ENCODE results near the gene HNRNPLL. TPM values are rescaled to one million over a fixed set of nuclear protein-coding genes. Genes with fewer than 3 reads are reported as not detected.

The HNRNPLL gene
- total and polyA plus RNA-seq, 10 donors, result 4.8 to 53.4 (median 33.9) TPM

DNA sequence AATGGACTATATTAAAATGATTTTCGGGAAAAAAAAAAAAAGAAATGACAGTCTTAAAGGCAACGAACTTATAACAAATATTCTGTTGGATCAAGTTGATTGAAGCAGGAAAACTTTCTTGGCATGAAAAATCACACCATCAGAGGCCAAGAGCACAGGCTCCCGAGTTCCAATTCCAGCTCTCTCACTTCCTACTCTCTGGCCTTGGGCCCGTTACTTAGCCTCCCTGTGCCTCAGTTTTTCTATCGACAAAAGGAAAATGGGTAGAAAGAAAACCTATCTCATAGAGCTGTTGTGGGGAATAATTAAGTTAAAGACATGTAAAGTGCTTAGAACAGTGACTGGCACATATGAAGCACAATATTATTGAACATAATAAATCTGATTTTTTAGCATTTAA lies 74.2 kb downstream of the HNRNPLL start:
- Histone ChIP-seq H3K4me3 (peak overlapping the region in 5 of 8 donors; percentile 15 to 59 (median 21)), H3K27ac (no peak overlapping the region), H3K9me3 (no peaks in the 10 kb centered on the region), H3K36me3 (no peaks in the 10 kb centered on the region), H3K27me3 (replicated peaks in 1 of 7) (peaks cover 0 to 36% (median 8%) of the 10 kb centered on the region in 7 donors), H3K4me1 (peaks cover 0 to 22% (median 6%) of the 10 kb centered on the region in 6 donors)
- DNase-seq, result no peak
- WGBS, 5 donors, result 53 to 69% (median 67%) methylated on average over 5 of the region's 5 CpGs
- intact Hi-C loops (cut with DNase I; ENCODE audit: low total_unique reads), result no loop called here
- no peak for TF ChIP-seq POLR2A (IDR thresholded peaks at IDR 0.05)
- TF ChIP-seq POLR2AphosphoS5 (IDR thresholded peaks at IDR 0.05), result no peak
- TF ChIP-seq, protein P1, sequence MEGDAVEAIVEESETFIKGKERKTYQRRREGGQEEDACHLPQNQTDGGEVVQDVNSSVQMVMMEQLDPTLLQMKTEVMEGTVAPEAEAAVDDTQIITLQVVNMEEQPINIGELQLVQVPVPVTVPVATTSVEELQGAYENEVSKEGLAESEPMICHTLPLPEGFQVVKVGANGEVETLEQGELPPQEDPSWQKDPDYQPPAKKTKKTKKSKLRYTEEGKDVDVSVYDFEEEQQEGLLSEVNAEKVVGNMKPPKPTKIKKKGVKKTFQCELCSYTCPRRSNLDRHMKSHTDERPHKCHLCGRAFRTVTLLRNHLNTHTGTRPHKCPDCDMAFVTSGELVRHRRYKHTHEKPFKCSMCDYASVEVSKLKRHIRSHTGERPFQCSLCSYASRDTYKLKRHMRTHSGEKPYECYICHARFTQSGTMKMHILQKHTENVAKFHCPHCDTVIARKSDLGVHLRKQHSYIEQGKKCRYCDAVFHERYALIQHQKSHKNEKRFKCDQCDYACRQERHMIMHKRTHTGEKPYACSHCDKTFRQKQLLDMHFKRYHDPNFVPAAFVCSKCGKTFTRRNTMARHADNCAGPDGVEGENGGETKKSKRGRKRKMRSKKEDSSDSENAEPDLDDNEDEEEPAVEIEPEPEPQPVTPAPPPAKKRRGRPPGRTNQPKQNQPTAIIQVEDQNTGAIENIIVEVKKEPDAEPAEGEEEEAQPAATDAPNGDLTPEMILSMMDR (IDR thresholded peaks at IDR 0.05 in 8 of 11, conservative IDR thresholded peaks at IDR 0.05 in 3 of 11), result no peak

DNA sequence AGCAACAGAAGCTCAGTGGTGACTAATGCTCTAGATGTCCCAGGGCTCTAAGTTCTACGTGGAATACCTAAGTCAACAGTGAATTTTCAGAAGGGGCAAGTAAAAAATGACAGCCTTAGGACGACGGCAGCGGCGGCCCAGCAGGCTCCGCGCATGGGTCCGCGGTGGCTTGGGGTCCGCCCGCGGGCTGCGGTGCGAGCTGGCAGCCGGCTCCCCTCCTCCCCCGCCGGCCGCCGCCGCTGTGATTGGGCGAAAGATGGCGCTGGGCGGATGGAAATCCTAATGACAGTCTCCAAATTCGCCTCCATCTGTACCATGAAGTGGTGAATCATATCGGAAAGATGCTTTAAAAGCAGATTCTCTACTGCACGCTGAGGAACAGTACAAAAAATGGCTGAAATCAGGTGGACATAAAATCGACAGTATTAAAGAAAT lies 74.7 kb downstream of the HNRNPLL start:
- WGBS, 5 donors, result 2 to 5% (median 3%) methylated on average over 27 of the region's 27 CpGs
- no peak overlapping the region for H3K27ac ChIP-seq
- no peak for TF ChIP-seq POLR2A (IDR thresholded peaks at IDR 0.05)
- TF ChIP-seq, protein P1 (IDR thresholded peaks at IDR 0.05 in 8 of 11, conservative IDR thresholded peaks at IDR 0.05 in 3 of 11), result no peak

DNA sequence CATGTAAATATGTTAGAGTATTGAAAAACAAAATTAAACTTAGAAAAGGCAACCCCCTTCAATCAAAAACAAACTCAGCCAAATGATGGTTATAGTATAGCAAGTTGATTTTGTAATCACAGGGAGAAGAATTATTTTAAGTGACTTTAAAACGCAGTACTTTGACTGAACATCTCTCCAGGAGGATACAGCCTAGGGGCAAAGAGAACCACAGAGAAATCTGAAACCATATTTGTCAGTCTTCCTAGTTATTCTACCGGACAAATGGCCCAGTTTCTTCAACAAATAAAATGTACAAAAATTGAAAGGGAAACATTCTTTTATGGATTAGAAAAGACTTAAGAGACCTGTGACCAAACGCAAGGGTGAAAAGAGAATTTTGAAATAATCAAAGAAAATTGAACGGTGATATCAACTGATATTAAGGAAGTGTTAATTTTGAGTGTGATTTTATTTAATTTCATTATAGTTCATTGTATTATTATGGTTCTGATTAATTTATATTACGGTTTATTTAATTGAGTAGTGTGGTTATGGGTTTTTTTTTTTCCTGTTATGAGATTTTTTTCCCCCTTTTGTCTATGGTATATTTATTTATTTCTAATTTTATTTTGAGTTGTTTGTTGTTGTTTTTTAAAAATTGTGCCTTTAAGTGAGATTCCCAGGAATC lies 75.3 kb downstream of the HNRNPLL start:
- peak overlapping the region in 4 of 8 donors; percentile 15 to 59 (median 24) for H3K4me3 ChIP-seq
- H3K4me1 ChIP-seq, result peaks cover 0 to 14% (median 2%) of the 10 kb centered on the region in 6 donors
- no peaks in the 10 kb centered on the region for H3K9me3 ChIP-seq
- intact Hi-C loops (cut with DNase I; ENCODE audit: low total_unique reads), result no loop called here
- 81 to 93% (median 88%) methylated on average over 5 of the region's 5 CpGs for WGBS, 5 donors
- no peak overlapping the region for H3K27ac ChIP-seq
- TF ChIP-seq POLR2A (IDR thresholded peaks at IDR 0.05) (no peak), POLR2AphosphoS5 (IDR thresholded peaks at IDR 0.05) (no peak)
- TF ChIP-seq, protein P1 (IDR thresholded peaks at IDR 0.05 in 8 of 11, conservative IDR thresholded peaks at IDR 0.05 in 3 of 11), result no peak
- H3K36me3 ChIP-seq, result no peaks in the 10 kb centered on the region
- H3K27me3 ChIP-seq (replicated peaks in 1 of 7), result peaks cover 0 to 40% (median 8%) of the 10 kb centered on the region in 7 donors
- DNase-seq, result no peak

More for the DNA sequence above, 74.7 kb downstream of the HNRNPLL start:
- peaks cover 0 to 17% (median 3%) of the 10 kb centered on the region in 6 donors for H3K4me1 ChIP-seq
- peaks cover 0 to 39% (median 8%) of the 10 kb centered on the region in 7 donors for H3K27me3 ChIP-seq (replicated peaks in 1 of 7)
- peak; percentile 76 for DNase-seq
- no peaks in the 10 kb centered on the region for H3K9me3 ChIP-seq
- peak overlapping the region in 6 of 8 donors; percentile 11 to 59 (median 18) for H3K4me3 ChIP-seq
- no peaks in the 10 kb centered on the region for H3K36me3 ChIP-seq
- intact Hi-C loops (cut with DNase I; ENCODE audit: low total_unique reads), result no loop called here

DNA sequence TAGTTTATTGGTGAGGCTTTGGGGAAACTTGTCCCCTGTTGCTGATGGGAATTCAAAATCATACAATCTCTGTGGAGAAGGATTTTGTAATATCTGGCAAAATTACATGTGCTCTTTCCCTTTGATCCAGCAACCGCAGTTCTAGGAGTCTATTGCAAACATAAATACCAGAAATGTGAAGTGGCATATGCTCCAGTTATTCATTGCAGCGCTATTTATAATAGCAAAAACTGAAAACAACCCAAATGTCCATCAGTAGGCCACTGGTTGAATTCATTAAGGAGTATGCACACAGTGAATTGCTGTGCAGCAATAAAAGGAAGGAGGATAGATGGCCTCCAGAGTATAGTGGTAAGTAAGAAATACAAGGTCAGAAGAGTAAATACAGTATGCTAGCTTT lies 76.5 kb downstream of the HNRNPLL start:
- no peaks in the 10 kb centered on the region for H3K9me3 ChIP-seq
- peaks cover 0 to 40% (median 8%) of the 10 kb centered on the region in 7 donors for H3K27me3 ChIP-seq (replicated peaks in 1 of 7)
- DNase-seq, result no peak
- no peak overlapping the region for H3K4me3 ChIP-seq
- H3K27ac ChIP-seq, result no peak overlapping the region
- H3K36me3 ChIP-seq, result no peaks in the 10 kb centered on the region
- intact Hi-C loops (cut with DNase I; ENCODE audit: low total_unique reads), result no loop called here
- WGBS, 5 donors, result 72 to 85% (median 78%) methylated on average over 2 of the region's 2 CpGs
- peaks cover 0 to 14% (median 2%) of the 10 kb centered on the region in 6 donors for H3K4me1 ChIP-seq
- TF ChIP-seq POLR2A (IDR thresholded peaks at IDR 0.05) (no peak), POLR2AphosphoS5 (IDR thresholded peaks at IDR 0.05) (no peak)
- TF ChIP-seq, protein P1 (IDR thresholded peaks at IDR 0.05 in 8 of 11, conservative IDR thresholded peaks at IDR 0.05 in 3 of 11), result no peak
